Heart right ventricle (tissue), 16 donors: ENCODE results near the gene VPS13D. TPM values are rescaled to one million over a fixed set of nuclear protein-coding genes. Genes with fewer than 3 reads are reported as not detected.
A peak's percentile ranks its signal among the peaks of the same experiment; 100 is the strongest.

Source experiments
- ATAC-seq, 8 donors: fragments of 200-7000 bp; cut with Tn5 transposase; one replicate each; pipeline ENCODE4 v1.9.1; 2020; ENCODE audit warnings: mild to moderate bottlenecking in 8 of 8, moderate library complexity in 8 of 8, moderate number of reproducible peaks in 1 of 8
- DNase-seq, 2 donors: peaks; one replicate each; pipeline ENCODE4 v3.0.0-alpha.2; 2020
- H3K27ac ChIP-seq, 10 donors: fragments of 200-600 bp; sonication (generic) in 2 of 10; one replicate each; pipeline versions ENCODE4 v1.5.0 to v1.8.0; 2020 to 2022; ENCODE audit warnings: mild to moderate bottlenecking in 3 of 10
- H3K27me3 ChIP-seq, 7 donors: fragments of 200-600 bp; one replicate each; pipeline ENCODE4 v1.8.0; 2021 to 2022; ENCODE audit warnings: mild to moderate bottlenecking in 2 of 7
- H3K36me3 ChIP-seq, 9 donors: fragments of 200-600 bp; sonication (generic) in 1 of 9; one replicate each; pipeline versions ENCODE4 v1.5.0 to v1.8.0; 2020 to 2022; ENCODE audit warnings: mild to moderate bottlenecking in 2 of 9
- H3K4me1 ChIP-seq, 9 donors: fragments of 200-600 bp; sonication (generic) in 1 of 9; one replicate each; pipeline versions ENCODE4 v1.5.0 to v1.8.0; 2020 to 2022; ENCODE audit warnings: mild to moderate bottlenecking in 4 of 9
- H3K4me3 ChIP-seq, 10 donors: fragments of 200-600 bp; sonication (generic) in 2 of 10; one replicate each; pipeline versions ENCODE4 v1.5.0 to v1.8.0; 2020 to 2022; ENCODE audit warnings: mild to moderate bottlenecking in 7 of 10, moderate library complexity in 2 of 10
- H3K9me3 ChIP-seq, 11 donors: fragments of 200-600 bp in 10 of 11; sonication (generic) in 2 of 11; one replicate each; pipeline versions ENCODE4 v1.5.0 to v1.8.0; 2013 to 2022; ENCODE audit warnings: mild to moderate bottlenecking in 2 of 11, control low read depth in 1 of 11, moderate library complexity in 1 of 11
- WGBS, 2 donors: extraction: QIAGEN DNeasy Blood & Tissue Kit; methylation state at CpG; one replicate each; pipeline ENCODE4 v1.1.7; 2013; ENCODE audit warnings: inconsistent platforms in 1 of 2; 5-methylcytosine and 5-hydroxymethylcytosine counted together
- intact Hi-C, 10 donors: fragments of 100-400 bp; cut with DNase I; formaldehyde crosslinking; loops; one replicate each; pipeline versions ENCODE4 v1.11.1 to v1.14.2; 2022
- polyA plus RNA-seq, 2 donors: library from polyadenylated mRNA; stranded (reverse); fragments of 200-250 nt; gene quantifications; one replicate each; pipeline ENCODE4 v1.2.3, GENCODE V29; 2013
- total RNA-seq, 10 donors: library from RNA; stranded (reverse); fragmentation: NEBNext Ultra II Directional in 3 of 10; extraction: Animal tissue kit (Norgen Biotek cat#: 25700) in 3 of 10; gene quantifications; one replicate each; pipeline versions ENCODE4 v1.2.1 to v1.2.4, GENCODE V29; 2021 to 2023
- TF ChIP-seq, protein P1 (sequence below), 9 donors: fragments of 200-600 bp; sonication (generic) in 2 of 9; IDR thresholded peaks; one replicate each; pipeline versions ENCODE4 v1.5.0 to v1.8.0; 2021 to 2022; ENCODE audit warnings: antibody characterized with exemption in 9 of 9, mild to moderate bottlenecking in 5 of 9, moderate library complexity in 1 of 9
- donor health status: Arrhythmogenic right ventricular cardiomyopathy.
- donor health status: ischemic (EF 13 %, LVEDD 7.1; RV severe dilation, severe dysfunction).
- donor health status: healthy with polysubstance abuse.
- donor health status: DM: no; HTN: yes; CAD: no.
- donor health status: DM: no; HTN: no; CAD: no.
- donor health status: ischemic (EF 25% LVEDD 6.9; RV normal size, moderate dysfunction).
- donor health status: ischemic (EF 25% LVEDD 5.7; RV mildly dilated, moderate dysfunction).
- donor health status: healthy.
- donor health status: DM: yes; HTN: yes; CAD: no.
- donor health status: Ischemic cardiomyopathy.
- donor health status: ischemic (EF 35%, LVEDD 5.7; RV mildly dilated, moderate dysfunction).
- donor health status: nonischemic (EF 11% LVEDD 7.7; RV severe dilation, severe dysfunction).
- donor health status: DM: yes; HTN: yes; CAD: no.
- donor health status: PGD.
- donor health status: ischemic (EF 29% LVEDD 5.4; RV normal size, mild dysfunction).
- donor health status: nonischemic (EF 23%, LVEDD 6.1; RV moderate dilation, normal function).

Gene VPS13D
- total and polyA plus RNA-seq, 12 donors = 36.9 to 161 (median 83.3) TPM

- H3K36me3 ChIP-seq = peaks cover 0 to 64% (median 8%) of the 10 kb centered on the region in 9 donors
- peak overlapping the region; percentile 8 to 44 (median 32) for H3K4me3 ChIP-seq
- peak in 2 of 8 donors; percentile 4 to 5 for ATAC-seq
- peaks cover 2 to 100% (median 85%) of the 10 kb centered on the region in 9 donors for H3K4me1 ChIP-seq
- TF ChIP-seq, protein P1, sequence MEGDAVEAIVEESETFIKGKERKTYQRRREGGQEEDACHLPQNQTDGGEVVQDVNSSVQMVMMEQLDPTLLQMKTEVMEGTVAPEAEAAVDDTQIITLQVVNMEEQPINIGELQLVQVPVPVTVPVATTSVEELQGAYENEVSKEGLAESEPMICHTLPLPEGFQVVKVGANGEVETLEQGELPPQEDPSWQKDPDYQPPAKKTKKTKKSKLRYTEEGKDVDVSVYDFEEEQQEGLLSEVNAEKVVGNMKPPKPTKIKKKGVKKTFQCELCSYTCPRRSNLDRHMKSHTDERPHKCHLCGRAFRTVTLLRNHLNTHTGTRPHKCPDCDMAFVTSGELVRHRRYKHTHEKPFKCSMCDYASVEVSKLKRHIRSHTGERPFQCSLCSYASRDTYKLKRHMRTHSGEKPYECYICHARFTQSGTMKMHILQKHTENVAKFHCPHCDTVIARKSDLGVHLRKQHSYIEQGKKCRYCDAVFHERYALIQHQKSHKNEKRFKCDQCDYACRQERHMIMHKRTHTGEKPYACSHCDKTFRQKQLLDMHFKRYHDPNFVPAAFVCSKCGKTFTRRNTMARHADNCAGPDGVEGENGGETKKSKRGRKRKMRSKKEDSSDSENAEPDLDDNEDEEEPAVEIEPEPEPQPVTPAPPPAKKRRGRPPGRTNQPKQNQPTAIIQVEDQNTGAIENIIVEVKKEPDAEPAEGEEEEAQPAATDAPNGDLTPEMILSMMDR (IDR thresholded peaks at IDR 0.05) = no peak
- DNase-seq = no peak
- intact Hi-C loops = loop anchor here in 2 of 10 donors (5.0 to 10.0 kb wide), 2 partner anchors 271 to 273 kb away; partner anchors contain the start of gene DHRS3 (in 2 of the 2)
- WGBS, 2 donors = 43% methylated on average over 2 of the region's 2 CpGs
- no peaks in the 10 kb centered on the region for H3K9me3 ChIP-seq
- H3K27me3 ChIP-seq = no peaks in the 10 kb centered on the region
- H3K27ac ChIP-seq = peak overlapping the region in 9 of 10 donors; percentile 12 to 86 (median 76)
Measured at GRCh38 chr1:12343823-12344487, 114.1 kb downstream of the VPS13D start.

DNA sequence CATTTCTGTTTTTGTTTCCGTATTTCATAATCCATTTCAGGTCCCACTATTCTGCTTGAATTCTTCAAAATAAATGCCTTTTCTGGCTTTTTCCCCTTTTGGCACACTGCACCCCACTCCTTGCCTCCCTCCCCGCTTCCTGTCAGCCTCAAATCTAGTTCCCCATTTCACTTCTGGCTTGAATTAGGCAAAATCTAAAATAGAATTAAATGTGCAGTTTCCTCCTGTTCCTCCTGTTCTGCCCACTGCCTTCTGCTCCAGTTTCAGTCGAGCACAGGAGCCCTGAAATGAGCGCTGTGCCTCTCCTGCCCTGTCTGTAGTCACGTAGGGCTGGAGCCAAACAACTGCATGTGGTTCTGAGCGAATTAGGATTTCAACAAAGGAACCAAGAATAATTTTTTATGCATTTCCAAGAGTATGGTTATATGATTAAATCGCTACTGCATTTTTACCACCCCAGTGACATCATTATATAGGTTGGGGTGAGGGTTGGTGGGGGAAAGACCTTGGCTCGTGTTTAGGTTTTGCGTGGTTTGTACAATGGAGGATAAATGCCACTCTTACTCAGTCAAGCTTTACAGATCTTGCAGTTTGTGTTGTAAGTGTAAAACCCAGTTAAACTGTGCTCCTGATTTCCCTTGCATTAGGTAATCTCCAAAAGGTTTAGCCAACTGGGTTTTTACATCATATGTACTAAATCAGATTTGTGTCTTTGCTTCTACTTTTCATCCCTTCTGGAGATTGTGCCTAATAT lies 114.9 kb downstream of the VPS13D start:
- intact Hi-C loops = loop anchor here in 3 of 10 donors (5.0 to 10.0 kb wide), 2 partner anchors 270 to 273 kb away; partner anchors contain the start of gene DHRS3 (in 3 of the 3)
- Histone ChIP-seq H3K4me3 (peak overlapping the region in 9 of 10 donors; percentile 8 to 44 (median 35)), H3K4me1 (peaks cover 2 to 94% (median 79%) of the 10 kb centered on the region in 9 donors), H3K36me3 (peaks cover 0 to 66% (median 16%) of the 10 kb centered on the region in 9 donors), H3K27me3 (no peaks in the 10 kb centered on the region), H3K27ac (peak overlapping the region in 9 of 10 donors; percentile 23 to 86 (median 76)), H3K9me3 (no peaks in the 10 kb centered on the region)
- ATAC-seq (peak; percentile 39 to 64 (median 54)), DNase-seq (peak in 1 of 2 donors; percentile 37)
- TF ChIP-seq, protein P1 (IDR thresholded peaks at IDR 0.05) = no peak
- WGBS, 2 donors = 36 to 42% methylated on average over 9 of the region's 9 CpGs

- intact Hi-C loops = loop anchor here in 2 of 10 donors (5.0 to 10.0 kb wide), 2 partner anchors 269 to 272 kb away; partner anchors contain the start of gene DHRS3 (in 2 of the 2)
- 42 to 51% methylated on average over 7 of the region's 7 CpGs for WGBS, 2 donors
- H3K27me3 ChIP-seq = no peaks in the 10 kb centered on the region
- peaks cover 0 to 7% (median 0%) of the 10 kb centered on the region in 11 donors for H3K9me3 ChIP-seq
- DNase-seq = no peak
- TF ChIP-seq, protein P1 (IDR thresholded peaks at IDR 0.05) = no peak
- peak in 7 of 8 donors; percentile 6 to 59 (median 31) for ATAC-seq
- peak overlapping the region in 8 of 10 donors; percentile 18 to 44 (median 36) for H3K4me3 ChIP-seq
- H3K36me3 ChIP-seq = peaks cover 0 to 74% (median 24%) of the 10 kb centered on the region in 9 donors
- peak overlapping the region in 9 of 10 donors; percentile 23 to 86 (median 76) for H3K27ac ChIP-seq
- peaks cover 2 to 86% (median 71%) of the 10 kb centered on the region in 9 donors for H3K4me1 ChIP-seq
Measured at GRCh38 chr1:12345350-12346217, 115.8 kb downstream of the VPS13D start.
